Esophagus squamous epithelium (tissue), 5 donors: ENCODE measurements around the gene PCAT7. TPM values are rescaled to one million over a fixed set of nuclear protein-coding genes. Genes with fewer than 3 reads are reported as not detected.
A peak's percentile ranks its signal among the peaks of the same experiment; 100 is the strongest.
"Not testable (repeated sequence)": the region's sequence is repeated elsewhere in the genome, so short reads cannot be mapped to it uniquely, and the experiment has no call there.

Experiments used
- DNase-seq: peaks from one replicate; lab custom pipeline; 2025; lab: John Stamatoyannopoulos, UW
- H3K27ac ChIP-seq, 4 donors: fragments of 200-600 bp; sonication (generic); one replicate each; pipeline ENCODE4 v1.5.1; 2016 to 2019; ENCODE audit warnings: mild to moderate bottlenecking in 1 of 4
- H3K27me3 ChIP-seq, 4 donors: fragments of 200-600 bp; sonication (generic); 1 replicate in 3 of 4; 2 replicates in 1 of 4; pipeline versions ENCODE4 v1.5.1 to v1.6.0; 2017 to 2021; ENCODE audit warnings: antibody characterized with exemption in 1 of 4
- H3K36me3 ChIP-seq, 3 donors: fragments of 200-600 bp; sonication (generic); one replicate each; pipeline ENCODE4 v1.5.1; 2016 to 2019
- H3K4me1 ChIP-seq, 3 donors: fragments of 200-600 bp; sonication (generic); one replicate each; pipeline ENCODE4 v1.5.1; 2017 to 2019
- H3K4me3 ChIP-seq, 4 donors: fragments of 200-600 bp; sonication (generic); 1 replicate in 3 of 4; 2 replicates in 1 of 4; pipeline ENCODE4 v1.5.1; 2016 to 2019; ENCODE audit warnings: mild to moderate bottlenecking in 2 of 4, moderate library complexity in 1 of 4
- H3K9me3 ChIP-seq, 3 donors: fragments of 200-600 bp; sonication (generic); one replicate each; pipeline ENCODE4 v1.5.1; 2016 to 2019
- POLR2A ChIP-seq, 4 donors: fragments of 450-650 bp; IDR thresholded peaks; one replicate each; pipeline ENCODE4 v1.6.1; 2017; ENCODE audit warnings: antibody characterized with exemption in 4 of 4, mild to moderate bottlenecking in 4 of 4, moderate library complexity in 3 of 4
- WGBS, 2 donors: methylation state at CpG; one replicate each; pipeline ENCODE4 v1.1.5; 2018; 5-methylcytosine and 5-hydroxymethylcytosine counted together
- intact Hi-C: fragments of 100-400 bp; cut with DNase I; formaldehyde crosslinking; loops from one replicate; pipeline ENCODE4 v1.15.0; 2022
- total RNA-seq, 4 donors: library from RNA; depleted of rRNA; stranded (reverse); fragments of >200 nt; gene quantifications; one replicate each; pipeline ENCODE4 v1.1.0, GENCODE V29; 2016
- TF ChIP-seq, protein P1 (sequence below), 6 experiments: fragments of 450-650 bp in 4 of 6; fragments of 200-600 bp in 2 of 6; sonication (generic) in 2 of 6; IDR thresholded peaks; one replicate each; pipeline ENCODE4 v1.5.1; 2016 to 2019; ENCODE audit warnings: antibody characterized with exemption in 6 of 6, mild to moderate bottlenecking in 4 of 6, moderate library complexity in 4 of 6
- donor health status: DM: yes; HTN: yes; CAD: no.

PCAT7 gene
- total RNA-seq = not detected

DNA sequence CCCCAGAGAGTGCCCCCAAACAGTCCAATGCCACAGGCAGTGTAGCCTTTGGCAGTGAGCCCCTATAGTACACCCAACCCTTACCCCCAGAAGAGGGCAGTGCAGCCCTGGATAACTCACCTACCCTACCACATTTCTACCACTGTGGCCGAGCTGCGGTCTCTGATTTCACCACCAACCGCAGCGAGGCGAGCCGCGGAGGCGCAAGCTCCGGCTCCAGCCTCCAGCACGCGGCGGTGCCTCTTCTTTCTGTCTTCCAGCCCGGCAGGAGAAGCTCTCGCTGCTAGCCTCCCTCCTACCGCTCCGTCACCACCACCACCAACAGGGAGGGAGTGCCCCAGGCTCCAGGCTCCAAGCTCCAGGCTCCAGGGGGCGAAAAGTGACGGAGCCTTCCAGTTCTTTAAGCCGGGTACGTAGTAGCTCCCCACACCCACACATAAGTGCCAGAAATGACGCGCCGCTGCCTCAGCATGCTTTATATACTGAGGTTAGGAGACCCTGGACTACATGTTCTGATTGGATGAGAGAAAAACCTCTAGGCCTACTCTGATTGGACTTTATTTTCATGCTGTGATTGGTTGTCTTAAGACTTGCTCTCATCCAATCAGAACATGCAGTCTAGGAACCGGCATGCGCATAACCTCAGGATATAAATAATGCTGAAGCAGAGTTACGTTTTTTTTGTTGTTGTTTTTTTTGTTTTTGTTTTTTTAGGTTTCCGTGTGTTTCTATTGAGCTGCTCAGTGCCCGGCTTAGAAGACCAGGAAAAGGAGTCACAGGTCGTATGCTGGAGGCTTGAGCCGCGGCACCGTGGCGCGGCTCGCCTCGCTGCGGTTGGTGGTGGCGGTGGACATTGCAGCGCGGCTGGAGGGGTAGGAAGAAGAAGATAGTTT lies at the start of gene PCAT7:
TSS of gene PCAT7 (plus strand) at position 645 of the 893 bp plus-strand sequence.
- Histone ChIP-seq H3K27ac (no peak within 1 kb of the TSS), H3K4me1 (no peaks in the 10 kb centered on the region), H3K4me3 (peak within 1 kb of the TSS in 1 of 4 donors; percentile 37)

DNA sequence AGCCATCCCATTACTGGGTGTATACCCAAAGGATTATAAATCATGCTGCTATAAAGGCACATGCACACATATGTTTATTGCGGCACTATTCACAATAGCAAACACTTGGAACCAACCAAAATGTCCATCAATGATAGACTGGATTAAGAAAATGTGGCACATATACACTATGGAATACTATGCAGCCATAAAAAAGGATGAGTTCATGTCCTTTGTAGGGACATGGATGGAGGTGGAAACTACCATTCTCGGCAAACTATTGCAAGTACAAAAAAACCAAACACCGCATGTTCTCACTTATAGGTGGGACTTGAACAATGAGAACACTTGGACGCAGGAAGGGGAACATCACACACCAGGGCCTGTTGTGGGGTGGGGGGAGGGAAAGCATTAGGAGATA lies 48.5 kb upstream of the PCAT7 start:
- H3K36me3 ChIP-seq, intact Hi-C loops, H3K27ac ChIP-seq, DNase-seq, H3K27me3 ChIP-seq, H3K4me1 ChIP-seq, H3K4me3 ChIP-seq, H3K9me3 ChIP-seq: not testable (repeated sequence)
- 93 to 97% methylated on average over 4 of the region's 4 CpGs for WGBS, 2 donors

More for the DNA sequence above, at the start of gene PCAT7:
- Histone ChIP-seq H3K36me3 (no peaks in the 10 kb centered on the region), H3K9me3 (no peaks in the 10 kb centered on the region), H3K27me3 (peaks cover 0 to 5% (median 0%) of the 10 kb centered on the region in 4 donors)
- WGBS, 2 donors = 82 to 92% methylated on average over 21 to 28 of the region's 40 CpGs
- no peak for DNase-seq
- TF ChIP-seq, protein P1, sequence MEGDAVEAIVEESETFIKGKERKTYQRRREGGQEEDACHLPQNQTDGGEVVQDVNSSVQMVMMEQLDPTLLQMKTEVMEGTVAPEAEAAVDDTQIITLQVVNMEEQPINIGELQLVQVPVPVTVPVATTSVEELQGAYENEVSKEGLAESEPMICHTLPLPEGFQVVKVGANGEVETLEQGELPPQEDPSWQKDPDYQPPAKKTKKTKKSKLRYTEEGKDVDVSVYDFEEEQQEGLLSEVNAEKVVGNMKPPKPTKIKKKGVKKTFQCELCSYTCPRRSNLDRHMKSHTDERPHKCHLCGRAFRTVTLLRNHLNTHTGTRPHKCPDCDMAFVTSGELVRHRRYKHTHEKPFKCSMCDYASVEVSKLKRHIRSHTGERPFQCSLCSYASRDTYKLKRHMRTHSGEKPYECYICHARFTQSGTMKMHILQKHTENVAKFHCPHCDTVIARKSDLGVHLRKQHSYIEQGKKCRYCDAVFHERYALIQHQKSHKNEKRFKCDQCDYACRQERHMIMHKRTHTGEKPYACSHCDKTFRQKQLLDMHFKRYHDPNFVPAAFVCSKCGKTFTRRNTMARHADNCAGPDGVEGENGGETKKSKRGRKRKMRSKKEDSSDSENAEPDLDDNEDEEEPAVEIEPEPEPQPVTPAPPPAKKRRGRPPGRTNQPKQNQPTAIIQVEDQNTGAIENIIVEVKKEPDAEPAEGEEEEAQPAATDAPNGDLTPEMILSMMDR (IDR thresholded peaks at IDR 0.05) = peak in 4 of 6 experiments; percentile 8 to 55 (median 30)
- no peak for TF ChIP-seq POLR2A (IDR thresholded peaks at IDR 0.05)
- intact Hi-C loops = no loop called here

DNA sequence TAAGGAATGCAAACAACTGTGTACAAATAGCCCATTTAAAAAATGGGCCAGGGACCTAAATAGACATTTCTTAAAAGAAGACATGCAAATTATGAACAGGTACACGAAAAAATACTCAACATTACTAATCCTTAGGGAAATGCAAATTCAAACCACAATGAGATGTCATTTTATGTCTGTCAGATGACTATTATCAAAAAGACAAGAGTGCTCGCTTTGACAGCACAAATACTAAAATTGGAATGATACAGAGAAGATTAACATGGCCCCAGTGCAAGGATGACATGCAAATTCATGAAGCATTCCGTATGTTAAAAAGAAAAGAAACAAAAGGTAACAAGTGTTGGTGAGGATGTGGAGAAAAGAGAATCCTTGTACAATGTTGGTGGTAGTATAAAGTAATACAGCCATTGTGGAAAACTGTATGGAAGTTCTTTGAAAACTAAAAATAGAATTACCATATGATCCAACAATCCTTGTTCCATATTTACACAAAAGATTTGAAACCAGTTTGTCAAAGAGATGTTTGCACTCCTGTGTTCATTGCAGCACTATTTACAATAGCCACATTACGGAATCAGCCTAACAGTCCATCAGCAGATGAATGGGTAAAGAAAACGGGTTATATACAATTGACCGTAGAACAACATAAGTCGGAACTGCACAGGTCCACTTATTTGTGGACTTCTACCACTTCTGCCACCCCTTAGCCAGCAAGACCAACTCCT lies 47.2 kb upstream of the PCAT7 start:
- Histone ChIP-seq H3K36me3 (no peaks in the 10 kb centered on the region), H3K27me3 (no peaks in the 10 kb centered on the region), H3K4me3 (no peak overlapping the region), H3K27ac (no peak overlapping the region), H3K9me3 (no peaks in the 10 kb centered on the region), H3K4me1 (no peaks in the 10 kb centered on the region)
- intact Hi-C loops = no loop called here
- WGBS, 2 donors = 66 to 73% methylated on average over 7 of the region's 7 CpGs
- TF ChIP-seq, protein P1 (IDR thresholded peaks at IDR 0.05) = no peak
- TF ChIP-seq POLR2A (IDR thresholded peaks at IDR 0.05) = no peak
- no peak for DNase-seq

DNA sequence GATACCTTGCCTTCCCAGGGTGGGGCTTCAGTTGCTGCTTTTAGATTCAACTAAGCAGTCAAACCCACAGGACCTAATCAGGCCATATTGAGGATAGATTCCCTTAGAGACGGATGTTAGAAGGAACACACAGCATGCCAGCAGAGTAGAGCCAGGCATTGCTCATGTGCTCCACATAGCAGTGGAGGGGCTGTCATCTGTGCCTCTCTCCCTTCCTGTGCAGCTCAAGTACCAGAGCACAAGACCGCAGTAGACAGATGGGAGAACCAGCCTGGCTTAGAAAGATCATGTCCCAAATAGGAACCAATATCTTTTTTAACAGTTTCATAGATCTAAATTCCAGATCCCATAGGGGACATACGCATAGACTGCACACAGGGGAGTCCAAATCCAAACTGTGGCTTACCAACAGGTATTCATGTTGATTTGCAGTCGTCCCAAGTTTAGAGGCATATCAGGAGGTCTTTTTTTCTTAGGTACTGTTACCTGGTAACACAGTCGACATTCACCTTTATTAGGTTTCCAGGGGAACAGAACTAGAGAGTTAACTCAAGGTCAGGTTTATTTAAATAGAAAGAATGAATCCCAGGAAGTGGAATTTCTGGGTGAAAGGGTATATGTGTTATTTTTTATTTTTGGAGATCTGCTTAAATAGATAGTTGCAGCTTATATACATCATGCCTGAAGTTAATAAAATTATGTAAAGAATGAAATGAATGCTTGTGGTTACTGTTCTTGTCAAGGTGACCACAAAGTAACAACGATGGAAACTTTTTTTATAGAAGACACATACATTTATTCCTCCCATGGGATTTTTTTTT lies 43.5 kb upstream of the PCAT7 start:
- Histone ChIP-seq H3K9me3 (no peaks in the 10 kb centered on the region), H3K27ac (no peak overlapping the region), H3K27me3 (no peaks in the 10 kb centered on the region), H3K4me3 (no peak overlapping the region), H3K36me3 (no peaks in the 10 kb centered on the region), H3K4me1 (no peaks in the 10 kb centered on the region)
- no peak for DNase-seq
- TF ChIP-seq, protein P1 (IDR thresholded peaks at IDR 0.05) = no peak
- TF ChIP-seq POLR2A (IDR thresholded peaks at IDR 0.05) = no peak
- intact Hi-C loops = no loop called here
- WGBS, 2 donors = 37 to 52% methylated on average over 5 to 6 of the region's 6 CpGs

DNA sequence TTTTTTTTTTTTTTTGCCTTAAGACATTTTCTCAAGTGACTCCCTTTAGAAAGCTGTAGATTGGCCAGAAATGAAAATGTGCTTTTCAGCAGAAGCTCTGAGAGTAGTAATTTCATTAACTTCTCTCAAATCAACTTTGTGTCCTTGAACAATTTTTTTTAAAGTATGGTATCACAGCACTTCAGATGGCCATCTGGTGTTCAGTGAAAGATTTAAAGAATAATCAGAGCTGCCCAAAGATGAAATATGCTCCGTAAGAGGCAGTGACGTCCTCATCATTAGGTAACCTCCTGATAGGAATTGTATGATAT lies 43.0 kb upstream of the PCAT7 start:
- 76 to 81% methylated on average over 2 of the region's 2 CpGs for WGBS, 2 donors
- Histone ChIP-seq H3K27ac (no peak overlapping the region), H3K4me1 (no peaks in the 10 kb centered on the region), H3K4me3 (no peak overlapping the region), H3K27me3 (no peaks in the 10 kb centered on the region), H3K9me3 (no peaks in the 10 kb centered on the region), H3K36me3 (no peaks in the 10 kb centered on the region)
- intact Hi-C loops = no loop called here
- no peak for DNase-seq
- TF ChIP-seq POLR2A (IDR thresholded peaks at IDR 0.05) = no peak
- TF ChIP-seq, protein P1 (IDR thresholded peaks at IDR 0.05) = no peak
